HepG2 (cell line): ENCODE measurements around the gene RHBDL3. TPM values are rescaled to one million over a fixed set of nuclear protein-coding genes. Genes with fewer than 3 reads are reported as not detected.
A peak's percentile ranks its signal among the peaks of the same experiment; 100 is the strongest.

ENCODE experiments used
- ATAC-seq: fragments of 200-7000 bp; cut with Tn5 transposase; 3 replicates; pipeline ENCODE4 v1.9.1; 2020; ENCODE audit warnings: mild to moderate bottlenecking, moderate library complexity
- BruUV-seq: library from RNA; stranded (reverse); fragments of 400-500 nt; replicated peaks from 2 replicates; lab custom pipeline; 2021; lab: Mats Ljungman, UMichigan
- CTCF ChIA-PET: fragments of 300-600 bp; formaldehyde crosslinking; extraction: SDS; loops from one replicate; lab custom pipeline; 2021; ENCODE audit warnings: low total read pairs, inconsistent platforms, low intra/inter-chr PET ratio; lab: Yijun Ruan, JAX
- POLR2A ChIA-PET: fragments of 350-600 bp; sonication (Branson Sonifier 250); formaldehyde crosslinking; loops from one replicate; lab custom pipeline; 2020; ENCODE audit warnings: antibody characterized with exemption, inconsistent platforms; lab: Yijun Ruan, JAX
- DNase-seq: peaks from one replicate; pipeline ENCODE4 v3.0.0-alpha.2; 2015; ENCODE audit warnings: low spot score
- FAIRE-seq: peaks from 3 replicates; lab custom pipeline; 2011; peaks lifted over from hg19 to GRCh38; lab: Jason Lieb, UNC
- H2AFZ ChIP-seq: one replicate; pipeline ENCODE4 v1.6.1; 2011; ENCODE audit warnings: low read length, inconsistent platforms
- H3K27ac ChIP-seq: fragments of 300-600 bp; 3 replicates; pipeline ENCODE4 v1.8.0; 2011; ENCODE audit warnings: mixed run types, mild to moderate bottlenecking, mixed read lengths, low read length, inconsistent platforms; ENCODE audit not compliant: insufficient read depth; ENCODE audit errors: extremely low read length
- H3K27me3 ChIP-seq, 2 experiments: fragments of 200-600 bp in 1 of 2; 2 replicates in 1 of 2; 3 replicates in 1 of 2; pipeline versions ENCODE4 v1.6.0 to v1.8.0; 2011; ENCODE audit warnings: low read length in 2 of 2, mild to moderate bottlenecking in 2 of 2, moderate library complexity in 2 of 2, inconsistent platforms in 1 of 2; ENCODE audit not compliant: insufficient read depth in 2 of 2, control insufficient read depth in 1 of 2
- H3K36me3 ChIP-seq, 2 experiments: fragments of 200-600 bp in 1 of 2; replicated peaks in 1 of 2; 2 replicates in 1 of 2; 3 replicates in 1 of 2; pipeline versions ENCODE4 v1.5.1 to v1.8.0; 2011; ENCODE audit warnings: low read length in 2 of 2, inconsistent platforms in 1 of 2; ENCODE audit not compliant: insufficient read depth in 2 of 2, control insufficient read depth in 1 of 2
- H3K4me1 ChIP-seq: 2 replicates; pipeline ENCODE4 v1.5.1; 2012; ENCODE audit warnings: low read length, inconsistent platforms; ENCODE audit not compliant: insufficient read depth
- H3K4me2 ChIP-seq: 2 replicates; pipeline ENCODE4 v1.6.0; 2011; ENCODE audit warnings: low read depth, low read length, inconsistent platforms
- H3K4me3 ChIP-seq, 3 experiments: fragments of 200-600 bp in 1 of 3; sonication (generic), shearing (Covaris generic) in 1 of 3; replicated peaks in 1 of 3; 2 replicates each; pipeline ENCODE4 v1.5.1; 2011 to 2016; ENCODE audit warnings: low read length in 3 of 3, inconsistent platforms in 2 of 3, low read depth in 2 of 3, mild to moderate bottlenecking in 2 of 3, control low read depth in 1 of 3, mixed read lengths in 1 of 3; ENCODE audit not compliant: insufficient read depth in 1 of 3
- H3K79me2 ChIP-seq: one replicate; pipeline ENCODE4 v1.6.1; 2011; ENCODE audit warnings: low read length, inconsistent platforms; ENCODE audit not compliant: insufficient read depth
- H3K9ac ChIP-seq: 2 replicates; pipeline ENCODE4 v1.6.0; 2011; ENCODE audit warnings: mild to moderate bottlenecking, low read depth, low read length, inconsistent platforms; ENCODE audit not compliant: insufficient read depth
- H3K9me3 ChIP-seq: 2 replicates; pipeline ENCODE4 v1.5.1; 2012; ENCODE audit warnings: mild to moderate bottlenecking, low read length
- H4K20me1 ChIP-seq: 2 replicates; pipeline ENCODE4 v1.6.0; 2011; ENCODE audit warnings: inconsistent platforms, mild to moderate bottlenecking, low read length, moderate library complexity; ENCODE audit not compliant: insufficient read depth
- HNF4A ChIP-seq: sonication (generic); formaldehyde crosslinking; IDR thresholded peaks from 2 replicates; pipeline ENCODE4 v1.4.0; 2020; ENCODE audit warnings: missing genetic modification reagents
- SOX13 ChIP-seq, 3 experiments: fragments of 450-650 bp in 1 of 3; sonication (generic) in 1 of 3; formaldehyde crosslinking in 1 of 3; IDR thresholded peaks in 2 of 3; conservative IDR thresholded peaks in 1 of 3; 2 replicates each; pipeline versions ENCODE4 v1.5.0 to v1.6.1; 2016 to 2020; ENCODE audit warnings: antibody characterized with exemption in 1 of 3, mild to moderate bottlenecking in 1 of 3, missing compliant biosample characterization in 1 of 3, missing genetic modification reagents in 1 of 3, moderate library complexity in 1 of 3
- SP140L ChIP-seq: sonication (generic); formaldehyde crosslinking; IDR thresholded peaks from 2 replicates; pipeline ENCODE4 v1.4.0; 2020; ENCODE audit warnings: missing genetic modification reagents, borderline replicate concordance
- ZNF136 ChIP-seq: sonication (generic); formaldehyde crosslinking; IDR thresholded peaks from 2 replicates; pipeline ENCODE4 v1.8.1; 2022; ENCODE audit warnings: low read depth, mild to moderate bottlenecking, moderate library complexity, missing genetic modification reagents
- ZNF256 ChIP-seq: sonication (generic); formaldehyde crosslinking; conservative IDR thresholded peaks from 2 replicates; pipeline ENCODE4 v1.4.0; 2020; ENCODE audit warnings: missing genetic modification reagents
- ZNF550 ChIP-seq: sonication (generic); formaldehyde crosslinking; IDR thresholded peaks from 2 replicates; pipeline ENCODE4 v1.4.0; 2020; ENCODE audit warnings: mild to moderate bottlenecking, missing genetic modification reagents, borderline replicate concordance
- ZNF652 ChIP-seq: IDR thresholded peaks from 2 replicates; pipeline ENCODE4 v1.6.1; 2016; ENCODE audit warnings: low read depth, borderline replicate concordance
- WGBS: methylation state at CpG from one replicate; pipeline ENCODE4 v1.1.6; 2017; ENCODE audit warnings: low lambda C conversion rate; 5-methylcytosine and 5-hydroxymethylcytosine counted together
- in situ Hi-C: cut with HindIII; loops from 2 replicates; pipeline ENCODE4 v1.10.0; 2017; ENCODE audit warnings: low pct_unique_long_range_greater_than_20kb; ENCODE audit not compliant: extremely low pct_ligation_motif_present
- intact Hi-C: fragments of 100-400 bp; cut with micrococcal nuclease; formaldehyde crosslinking; loops from one replicate; pipeline ENCODE4 v1.10.0; 2022; ENCODE audit not compliant: unreplicated experiment
- polyA plus RNA-seq, 8 experiments: library from polyadenylated mRNA; depleted of rRNA in 3 of 8; stranded (reverse) in 7 of 8; unstranded in 1 of 8; fragments of >200 nt; fragmentation: Illumina TruSeq in 4 of 8; extraction: Trizol in 4 of 8; gene quantifications; 2 replicates each; pipeline versions ENCODE4 v1.2.1 to v1.2.3, GENCODE V29; 2011 to 2016; ENCODE audit warnings: low read depth in 4 of 8, missing spikeins in 1 of 8, mixed read lengths in 1 of 8; ENCODE audit not compliant: insufficient read depth in 1 of 8
- total RNA-seq, 5 experiments: library from RNA; depleted of rRNA; stranded (reverse); fragments of >200 nt; fragmentation: Illumina TruSeq; extraction: Trizol; gene quantifications; 2 replicates each; pipeline ENCODE4 v1.2.3, GENCODE V29; 2016; ENCODE audit warnings: low read depth in 1 of 5
- TF ChIP-seq, protein P1 (sequence below), 2 experiments: sonication (generic) in 1 of 2; formaldehyde crosslinking in 1 of 2; IDR thresholded peaks; 2 replicates each; pipeline versions ENCODE4 v1.4.0 to v1.6.1; 2018 to 2020; ENCODE audit warnings: missing genetic modification reagents in 2 of 2, borderline replicate concordance in 1 of 2, low read depth in 1 of 2, mild to moderate bottlenecking in 1 of 2, missing biosample characterization in 1 of 2
- TF ChIP-seq, protein P2 (sequence below): sonication (generic); formaldehyde crosslinking; IDR thresholded peaks from 2 replicates; pipeline ENCODE4 v1.4.0; 2020; ENCODE audit warnings: missing genetic modification reagents

The RHBDL3 gene
- total and polyA plus RNA-seq, 2 of the 13 experiments (the other 11 are each of a cell fraction or from before 2014, with no cell fraction given): 0.09 TPM; not detected in 1

DNA sequence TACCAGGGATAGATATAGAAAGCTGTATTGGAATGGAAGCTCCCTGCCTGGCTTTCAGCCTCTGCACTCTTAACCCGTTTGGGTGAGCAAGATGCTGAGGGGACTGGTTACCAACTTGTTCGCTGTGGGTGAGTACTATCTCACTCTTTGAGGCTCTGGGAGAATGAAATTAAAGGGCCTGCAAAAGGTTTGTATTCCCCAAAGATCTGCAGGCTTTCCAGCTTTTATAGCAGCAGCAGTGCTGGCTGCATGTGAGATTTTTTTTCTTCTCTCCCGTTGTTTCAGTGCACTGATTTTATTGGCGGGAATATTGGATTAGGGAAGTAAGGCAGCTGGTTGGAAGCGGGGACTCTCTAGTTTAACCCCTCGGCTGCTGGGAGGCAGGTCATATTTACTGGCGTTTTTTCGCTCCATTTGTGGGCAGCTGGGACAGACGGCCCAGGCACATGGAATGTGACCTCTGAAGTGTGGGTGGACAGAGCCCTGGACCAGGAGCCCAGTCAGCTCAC, 45.5 kb downstream of the RHBDL3 start:
- Histone ChIP-seq H3K36me3 (no peaks in the 10 kb centered on the region), H3K79me2 (no peaks in the 10 kb centered on the region), H3K4me2 (0 out of 2 replicates have a peak overlapping the region, but pooled peaks have one; percentile 13), H3K9me3 (no peaks in the 10 kb centered on the region), H3K27me3 (peaks cover 3 to 11% of the 10 kb centered on the region in 2 experiments; a peak in 4 of 5 replicates), H3K27ac (no peak overlapping the region), H3K4me3 (no peak overlapping the region), H4K20me1 (no peaks in the 10 kb centered on the region), H2AFZ (no peak overlapping the region), H3K4me1 (peaks cover 15% of the 10 kb centered on the region), H3K9ac (no peak overlapping the region)
- BruUV-seq: no TSS peak
- intact Hi-C loops (no loop called here), in situ Hi-C loops (no loop called here)
- FAIRE-seq (no peak), ATAC-seq (peak; percentile 54), DNase-seq (no peak)
- WGBS: 6% methylated on average over 9 of the region's 9 CpGs
- CTCF ChIA-PET: no interaction called here
- TF ChIP-seq SOX13 (IDR thresholded peaks at IDR 0.05): no peak
- TF ChIP-seq SOX13 (CRISPR knock-in tag; conservative IDR thresholded peaks at IDR 0.05 in 1 of 2, IDR thresholded peaks at IDR 0.05 in 1 of 2): no peak
- TF ChIP-seq SP140L (CRISPR knock-in tag): no peak
- no peak for TF ChIP-seq ZNF550 (CRISPR knock-in tag)
- TF ChIP-seq HNF4A (CRISPR knock-in tag): no peak
- peak; percentile 79 for TF ChIP-seq ZNF652 (CRISPR knock-in tag)
- POLR2A ChIA-PET: interaction anchor here (0.6 kb wide), 1 partner anchor 39 kb away, joined by 5 read pairs; no protein-coding TSS in a partner anchor

DNA sequence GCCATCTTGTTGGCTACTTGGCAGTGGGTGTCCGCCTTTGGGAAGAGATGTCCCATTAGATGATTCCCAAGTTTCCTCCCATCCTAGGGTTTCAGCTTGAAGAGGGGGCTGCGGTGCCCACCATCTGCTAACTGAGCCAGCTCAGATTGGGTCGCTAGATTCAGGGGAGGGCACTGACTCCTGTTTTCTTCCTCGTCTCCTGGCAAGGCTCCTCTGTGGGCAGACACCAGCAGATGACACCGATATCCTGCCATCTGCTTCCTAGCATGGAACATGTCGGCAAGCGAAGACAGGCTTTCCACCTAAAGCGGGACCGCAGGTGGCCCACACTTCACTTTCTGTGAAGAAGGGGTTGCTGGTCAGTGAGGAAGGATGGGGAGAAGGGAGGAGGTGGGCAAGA, 49.0 kb downstream of the RHBDL3 start:
- ChIA-PET CTCF (no interaction called here), POLR2A (no interaction called here)
- no peak for TF ChIP-seq ZNF256 (CRISPR knock-in tag)
- TF ChIP-seq, protein P1, sequence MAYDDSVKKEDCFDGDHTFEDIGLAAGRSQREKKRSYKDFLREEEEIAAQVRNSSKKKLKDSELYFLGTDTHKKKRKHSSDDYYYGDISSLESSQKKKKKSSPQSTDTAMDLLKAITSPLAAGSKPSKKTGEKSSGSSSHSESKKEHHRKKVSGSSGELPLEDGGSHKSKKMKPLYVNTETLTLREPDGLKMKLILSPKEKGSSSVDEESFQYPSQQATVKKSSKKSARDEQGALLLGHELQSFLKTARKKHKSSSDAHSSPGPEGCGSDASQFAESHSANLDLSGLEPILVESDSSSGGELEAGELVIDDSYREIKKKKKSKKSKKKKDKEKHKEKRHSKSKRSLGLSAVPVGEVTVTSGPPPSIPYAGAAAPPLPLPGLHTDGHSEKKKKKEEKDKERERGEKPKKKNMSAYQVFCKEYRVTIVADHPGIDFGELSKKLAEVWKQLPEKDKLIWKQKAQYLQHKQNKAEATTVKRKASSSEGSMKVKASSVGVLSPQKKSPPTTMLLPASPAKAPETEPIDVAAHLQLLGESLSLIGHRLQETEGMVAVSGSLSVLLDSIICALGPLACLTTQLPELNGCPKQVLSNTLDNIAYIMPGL (CRISPR knock-in tag; IDR thresholded peaks at IDR 0.05; ENCODE audit: borderline replicate concordance in 1 of 2, low read depth in 1 of 2): no peak
- TF ChIP-seq ZNF136 (CRISPR knock-in tag): no peak
- TF ChIP-seq, protein P2, sequence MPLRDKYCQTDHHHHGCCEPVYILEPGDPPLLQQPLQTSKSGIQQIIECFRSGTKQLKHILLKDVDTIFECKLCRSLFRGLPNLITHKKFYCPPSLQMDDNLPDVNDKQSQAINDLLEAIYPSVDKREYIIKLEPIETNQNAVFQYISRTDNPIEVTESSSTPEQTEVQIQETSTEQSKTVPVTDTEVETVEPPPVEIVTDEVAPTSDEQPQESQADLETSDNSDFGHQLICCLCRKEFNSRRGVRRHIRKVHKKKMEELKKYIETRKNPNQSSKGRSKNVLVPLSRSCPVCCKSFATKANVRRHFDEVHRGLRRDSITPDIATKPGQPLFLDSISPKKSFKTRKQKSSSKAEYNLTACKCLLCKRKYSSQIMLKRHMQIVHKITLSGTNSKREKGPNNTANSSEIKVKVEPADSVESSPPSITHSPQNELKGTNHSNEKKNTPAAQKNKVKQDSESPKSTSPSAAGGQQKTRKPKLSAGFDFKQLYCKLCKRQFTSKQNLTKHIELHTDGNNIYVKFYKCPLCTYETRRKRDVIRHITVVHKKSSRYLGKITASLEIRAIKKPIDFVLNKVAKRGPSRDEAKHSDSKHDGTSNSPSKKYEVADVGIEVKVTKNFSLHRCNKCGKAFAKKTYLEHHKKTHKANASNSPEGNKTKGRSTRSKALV (CRISPR knock-in tag): no peak
- in situ Hi-C loops (no loop called here), intact Hi-C loops (no loop called here)
- WGBS: 65% methylated on average over 7 of the region's 9 CpGs
- Histone ChIP-seq H3K4me3 (no peak overlapping the region), H3K27ac (no peak overlapping the region), H3K4me2 (no peak overlapping the region), H3K9ac (no peak overlapping the region), H4K20me1 (no peaks in the 10 kb centered on the region), H3K79me2 (no peaks in the 10 kb centered on the region), H2AFZ (no peak overlapping the region), H3K4me1 (peaks cover 43% of the 10 kb centered on the region), H3K27me3 (peaks cover 3 to 11% of the 10 kb centered on the region in 2 experiments; a peak in 4 of 5 replicates), H3K9me3 (no peaks in the 10 kb centered on the region), H3K36me3 (no peaks in the 10 kb centered on the region)
- FAIRE-seq: no peak
- BruUV-seq: no TSS peak
- DNase-seq: no peak
- ATAC-seq: no peak
